ENCODE measurements around the gene STOX2.
A peak's percentile ranks its signal among the peaks of the same experiment; 100 is the strongest.

The STOX2 gene

DNA sequence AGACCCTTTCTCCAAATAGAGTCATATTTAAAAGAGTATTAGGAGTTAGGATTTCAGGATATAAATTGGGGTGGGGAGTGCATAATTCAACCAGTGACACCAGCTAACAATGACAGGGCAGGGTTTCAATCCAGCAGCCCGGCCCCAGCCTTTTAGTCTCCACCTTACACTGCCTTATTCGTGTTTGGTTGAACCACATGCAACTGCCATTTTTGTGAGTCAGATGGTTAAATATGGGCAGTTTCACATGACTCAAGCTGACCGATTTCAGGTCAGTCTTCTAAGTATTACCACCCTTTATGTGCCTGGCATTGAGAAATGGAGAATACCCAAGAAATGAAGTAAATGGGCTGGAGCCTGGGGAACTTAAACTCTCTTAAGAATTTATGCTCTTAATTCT lies 102.8 kb downstream of the STOX2 start:
- DNase-seq, result peak in 1 of 42 donors; percentile 41
- intact Hi-C loops (cut with DNase I), result no loop called here

DNA sequence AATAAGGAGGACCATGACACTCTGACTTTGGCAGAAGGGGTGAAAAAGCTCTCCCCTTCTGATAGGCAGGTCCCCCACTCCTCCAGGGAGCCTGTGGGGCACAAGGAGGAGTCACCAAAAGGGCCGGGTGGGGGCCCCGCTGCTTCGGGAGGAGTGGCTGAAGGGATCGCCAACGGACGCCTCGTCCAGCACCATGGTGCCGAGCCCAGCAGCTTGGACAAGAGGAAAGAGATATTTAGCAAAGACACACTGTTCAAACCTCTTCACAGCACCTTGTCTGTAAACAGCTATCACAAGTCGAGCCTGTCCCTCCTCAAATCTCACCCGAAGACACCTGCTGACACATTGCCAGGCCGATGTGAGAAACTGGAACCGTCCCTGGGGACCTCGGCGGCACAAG lies 105.6 kb downstream of the STOX2 start:
- DNase-seq, result no peak
- intact Hi-C loops (cut with DNase I), result no loop called here

DNA sequence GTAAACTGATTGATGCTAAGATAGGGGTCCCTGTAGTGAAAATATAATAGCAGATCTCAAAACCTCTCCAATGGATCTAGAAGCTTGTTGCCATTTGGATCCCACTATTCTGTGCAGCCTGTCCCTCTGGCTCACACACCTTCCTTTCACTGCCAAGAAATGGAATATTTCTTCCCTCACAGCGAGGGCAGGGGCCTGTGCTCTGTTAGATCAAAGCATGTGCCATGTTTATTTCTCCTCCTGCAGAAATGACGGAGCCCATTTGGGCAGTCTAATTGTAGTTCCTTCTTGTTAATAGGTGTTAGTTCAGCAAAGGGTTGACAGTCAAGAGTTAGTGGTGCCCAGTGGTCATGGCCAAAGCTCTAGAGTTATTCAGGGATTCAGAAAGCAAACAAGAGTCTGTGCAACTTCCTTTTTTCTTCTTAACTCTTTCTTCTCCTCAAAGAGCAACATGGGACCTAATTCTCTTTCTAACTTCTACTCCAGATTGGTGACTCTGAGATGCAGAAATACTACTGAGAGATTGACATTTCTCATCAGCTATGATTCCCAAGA lies 106.8 kb downstream of the STOX2 start:
- intact Hi-C loops (cut with DNase I), result no loop called here
- DNase-seq, result no peak

DNA sequence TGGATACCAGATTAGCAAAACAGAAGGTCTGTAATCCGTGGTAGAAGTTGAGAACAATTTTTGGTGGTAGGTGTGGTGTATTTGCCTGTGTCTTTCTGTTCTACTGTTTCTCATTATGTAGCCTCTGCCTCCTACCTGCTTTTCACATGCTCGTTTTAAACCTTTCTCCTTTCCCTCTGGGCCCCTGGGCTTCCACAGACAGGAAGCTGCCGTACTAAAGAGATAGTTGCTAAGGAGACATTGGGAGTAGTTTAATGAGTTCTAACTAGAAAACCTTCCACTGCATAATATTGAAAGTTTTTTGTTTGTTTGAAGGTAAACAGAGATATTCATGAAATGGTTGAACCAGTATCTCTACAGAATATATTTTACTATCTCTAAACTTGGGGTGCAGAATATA lies 107.8 kb downstream of the STOX2 start:
- intact Hi-C loops (cut with DNase I), result no loop called here
- DNase-seq, result no peak

DNA sequence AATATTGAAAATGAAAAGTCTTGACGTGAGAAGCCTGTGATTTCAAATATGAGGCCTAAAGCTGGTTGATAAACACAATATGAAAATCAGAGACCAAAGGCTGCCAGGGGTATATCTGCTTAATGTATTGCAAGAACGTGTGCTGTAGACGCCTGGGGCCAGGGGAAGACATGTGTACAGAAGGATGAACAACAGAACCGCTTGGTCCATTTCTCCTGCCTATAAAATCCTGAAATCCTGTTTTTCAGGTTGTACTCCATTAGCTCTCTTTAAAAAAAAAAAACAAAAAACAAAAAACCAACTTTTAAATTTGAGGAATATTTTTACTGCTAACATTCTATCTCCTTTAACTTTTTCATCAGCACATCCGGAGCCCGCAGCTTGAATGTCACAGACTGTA lies 109.2 kb downstream of the STOX2 start:
- intact Hi-C loops (cut with DNase I), result no loop called here
- DNase-seq, result no peak

DNA sequence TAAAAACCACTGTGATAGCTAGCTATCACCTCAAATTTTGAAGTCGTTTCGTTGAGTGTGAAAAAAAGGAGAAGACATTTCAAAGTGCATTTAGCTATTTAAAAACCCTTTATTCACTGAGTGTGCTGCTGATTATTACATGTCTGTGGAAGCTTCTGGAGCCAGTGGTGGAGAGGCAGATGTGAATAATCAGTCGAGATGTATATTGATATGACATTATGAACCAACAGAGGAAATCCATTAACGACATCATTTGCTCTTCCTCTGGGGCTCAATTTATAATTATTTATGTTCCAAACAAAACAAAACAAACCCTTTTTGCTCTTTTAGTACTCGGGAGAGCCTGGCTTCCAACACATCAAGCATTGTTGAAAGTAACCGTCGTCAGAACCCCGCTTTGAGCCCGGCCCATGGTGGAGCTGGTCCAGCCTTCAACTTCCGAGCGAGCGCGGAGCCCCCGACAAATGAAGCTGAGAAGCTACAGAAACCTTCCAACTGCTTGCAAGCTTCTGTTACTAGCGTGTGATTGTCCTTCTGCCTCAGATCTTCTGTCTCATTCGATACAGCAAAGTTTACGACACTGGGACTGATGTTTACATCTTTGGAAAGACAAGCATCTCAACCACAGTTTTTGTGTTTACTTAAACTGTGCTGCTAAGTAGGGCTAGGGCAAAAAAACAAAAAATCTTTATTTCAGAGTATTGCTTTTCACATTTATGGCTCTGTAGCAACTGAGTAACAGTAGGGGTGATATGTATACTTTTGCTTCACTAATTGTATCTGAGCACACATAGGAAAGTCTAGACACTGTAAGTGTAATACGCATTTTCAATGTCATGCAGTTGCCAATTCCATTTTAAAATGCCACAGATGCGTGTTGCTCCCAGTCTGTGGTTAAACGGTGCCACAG lies 111.9 kb downstream of the STOX2 start:
- DNase-seq, result peak in 25 of 42 donors; percentile 11 to 72 (median 32)

DNA sequence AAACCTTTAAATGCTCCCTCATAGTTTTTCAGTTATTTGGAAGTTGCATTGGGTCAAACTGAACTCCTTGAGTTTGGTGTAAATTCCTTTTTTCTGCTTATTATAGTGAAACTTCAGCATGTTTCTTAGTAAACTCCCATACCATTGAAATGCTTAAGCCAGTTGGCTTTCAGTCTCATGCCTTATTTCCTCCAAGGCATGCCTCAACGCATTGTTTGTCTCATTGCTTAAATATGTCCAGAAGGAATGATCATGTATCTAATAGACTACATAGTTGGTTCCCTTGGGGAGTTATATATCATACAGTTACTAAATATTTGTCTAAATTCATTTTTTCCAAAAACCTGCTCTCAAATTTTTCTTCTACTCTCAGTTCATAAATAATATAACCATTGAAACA lies 114.0 kb downstream of the STOX2 start:
- DNase-seq, result no peak
- intact Hi-C loops (cut with DNase I), result no loop called here

More for the DNA sequence above, 111.9 kb downstream of the STOX2 start:
- intact Hi-C loops (cut with DNase I), result no loop called here

DNA sequence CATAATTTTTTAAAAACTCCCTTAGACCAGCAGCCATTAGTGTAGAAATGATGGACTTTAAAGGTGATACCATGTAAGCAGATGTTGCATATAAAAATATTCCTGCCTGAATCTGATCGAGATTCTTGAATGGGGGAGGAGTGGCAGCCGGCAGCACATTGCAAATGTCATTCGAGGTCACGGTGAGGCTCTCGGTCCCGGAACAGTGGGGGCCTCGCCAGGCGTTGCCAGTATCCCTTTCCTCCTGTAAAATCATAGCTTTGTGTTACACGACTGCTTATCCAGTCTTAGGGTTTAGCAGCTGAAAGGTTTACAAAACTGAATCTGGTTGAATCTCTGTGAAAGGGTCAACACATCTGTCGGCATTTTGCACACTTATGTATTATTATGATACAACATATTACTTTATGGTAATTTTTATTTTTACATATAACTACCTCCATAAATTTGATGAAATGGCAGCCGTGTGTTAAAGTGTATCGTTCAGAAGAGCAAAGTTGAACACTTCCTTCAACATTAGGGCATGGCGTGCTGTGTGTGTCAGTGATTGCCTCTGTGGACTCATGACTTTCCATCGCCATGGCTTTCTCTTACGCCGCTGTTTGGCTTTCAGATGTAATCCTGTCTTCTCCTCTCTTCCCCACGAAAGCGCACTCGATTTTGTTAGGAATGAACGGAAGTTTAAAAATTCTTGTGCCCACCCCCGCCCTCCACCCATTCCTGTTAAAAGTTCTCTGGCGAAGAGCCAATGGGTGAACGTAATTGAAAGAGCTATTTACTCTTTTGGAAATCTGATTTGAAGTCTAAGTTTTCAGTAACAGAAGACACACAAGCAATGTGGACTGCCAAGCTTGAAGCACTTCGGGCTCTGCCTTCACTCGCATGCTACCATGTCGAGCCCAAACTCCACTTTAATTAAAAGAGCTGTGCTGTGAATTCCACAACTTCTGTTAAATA lies 114.8 kb downstream of the STOX2 start:
- intact Hi-C loops (cut with DNase I), result no loop called here
- peak in 1 of 42 donors; percentile 12 for DNase-seq

DNA sequence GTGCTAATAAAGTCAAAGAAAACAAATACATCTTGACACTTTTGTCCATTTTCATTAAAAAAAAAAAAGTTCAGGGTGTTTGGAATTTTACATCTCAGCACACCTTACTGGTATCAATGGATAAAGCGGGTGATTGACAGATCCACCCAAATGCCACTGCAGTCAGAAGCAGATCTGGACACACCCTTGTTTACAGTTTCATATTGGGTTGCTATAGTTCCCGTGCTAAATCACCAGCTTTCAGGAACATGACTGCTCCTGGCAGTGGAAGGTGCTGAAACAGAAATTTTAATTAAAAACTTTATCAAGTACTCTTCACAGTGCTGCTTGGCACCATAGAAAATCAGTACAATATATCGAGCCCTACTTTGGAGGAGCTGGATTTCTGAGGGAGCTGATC lies 116.3 kb downstream of the STOX2 start:
- intact Hi-C loops (cut with DNase I), result no loop called here

DNA sequence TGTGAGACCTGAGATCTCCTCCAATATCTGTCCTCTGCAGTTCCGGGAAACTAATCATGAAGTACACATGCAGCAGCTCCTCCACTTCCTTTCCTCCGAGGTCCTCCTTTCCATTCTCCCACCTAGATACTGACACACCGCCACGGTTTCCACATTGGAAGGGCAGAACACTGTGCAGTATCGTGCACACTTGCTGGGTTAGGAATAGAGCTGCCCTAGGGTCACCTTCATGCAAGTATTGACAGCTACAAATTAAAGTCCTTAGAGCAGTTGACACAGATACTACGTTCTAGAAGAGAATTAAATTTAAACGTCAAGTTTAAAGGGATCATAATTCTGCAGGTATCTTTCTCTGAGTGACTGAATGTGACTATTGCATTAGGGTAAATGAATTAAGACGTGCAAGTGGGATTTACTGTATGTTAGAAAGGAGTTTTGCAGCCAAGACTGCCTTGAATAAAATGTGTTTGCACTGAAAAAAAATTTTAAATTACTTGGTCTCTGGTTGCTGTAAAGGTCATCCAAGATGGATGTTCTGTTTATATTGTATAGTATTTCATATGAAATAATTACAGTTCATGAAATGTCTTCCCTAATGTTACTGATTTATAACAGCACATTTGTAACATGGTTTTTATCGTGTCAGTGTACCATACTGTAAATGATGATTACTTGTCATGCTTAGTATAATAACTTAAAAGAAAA lies 117.7 kb downstream of the STOX2 start:
- no peak for DNase-seq
- intact Hi-C loops (cut with DNase I), result no loop called here

More for the DNA sequence above, 116.3 kb downstream of the STOX2 start:
- no peak for DNase-seq

DNA sequence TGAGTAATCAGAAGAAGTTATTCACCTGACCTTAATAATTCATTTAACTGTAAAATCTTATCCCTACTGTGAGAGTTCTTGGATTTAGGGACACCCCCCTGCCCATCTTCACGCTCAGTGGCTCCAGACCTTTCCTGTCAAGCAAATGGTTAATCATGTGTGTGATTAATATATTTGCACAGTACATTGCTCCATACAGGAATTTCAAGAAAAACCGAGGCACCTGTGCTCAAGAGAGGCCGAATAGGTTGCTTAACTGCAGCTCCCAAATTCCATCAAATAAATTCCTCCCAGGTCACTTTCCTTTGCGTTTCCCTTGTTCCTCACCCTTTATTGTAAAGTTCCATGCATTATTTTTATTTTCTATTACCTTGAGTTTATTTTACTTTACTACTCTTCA lies 119.5 kb downstream of the STOX2 start:
- DNase-seq, result no peak
- intact Hi-C loops (cut with DNase I), result no loop called here

DNA sequence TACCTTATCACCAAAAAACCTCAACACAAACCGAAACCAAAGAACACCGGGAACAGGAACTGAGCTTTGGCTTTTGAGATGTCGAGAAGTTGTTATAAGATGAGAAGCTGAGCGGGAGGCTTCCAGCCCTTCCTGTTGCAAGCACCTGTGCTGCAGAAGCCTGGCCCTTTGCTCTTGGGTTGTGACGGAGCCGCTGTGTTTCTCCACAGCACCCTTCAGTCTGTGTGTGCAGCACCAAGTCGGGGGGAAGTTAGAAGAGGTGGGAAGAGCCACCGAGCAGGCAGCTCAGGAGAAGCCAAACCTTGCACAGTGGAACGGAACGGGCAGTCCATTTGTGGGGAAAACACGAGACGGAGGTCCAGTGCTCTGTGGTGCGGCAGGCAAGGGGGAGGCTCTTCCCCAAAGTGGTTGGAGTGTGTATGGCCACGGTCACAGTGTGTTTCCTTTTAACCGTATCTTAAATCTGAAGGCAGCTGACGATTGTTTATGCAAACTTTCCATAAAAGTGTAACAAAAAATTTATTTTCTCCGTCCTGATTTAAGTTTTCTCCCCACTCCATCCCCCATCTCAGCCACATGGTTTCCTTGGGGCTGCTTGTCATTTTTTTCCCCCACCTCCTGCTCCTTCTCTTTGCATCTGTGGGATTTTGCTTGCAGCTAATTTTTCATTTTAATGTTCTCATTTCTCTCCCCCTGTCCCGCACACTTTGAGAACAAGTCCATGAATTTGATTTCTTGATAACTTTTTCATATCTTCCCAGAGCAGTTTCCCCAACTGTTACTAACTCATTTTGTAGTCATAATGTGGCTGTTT lies 123.7 kb downstream of the STOX2 start:
- intact Hi-C loops (cut with DNase I), result no loop called here
- DNase-seq, result no peak

DNA sequence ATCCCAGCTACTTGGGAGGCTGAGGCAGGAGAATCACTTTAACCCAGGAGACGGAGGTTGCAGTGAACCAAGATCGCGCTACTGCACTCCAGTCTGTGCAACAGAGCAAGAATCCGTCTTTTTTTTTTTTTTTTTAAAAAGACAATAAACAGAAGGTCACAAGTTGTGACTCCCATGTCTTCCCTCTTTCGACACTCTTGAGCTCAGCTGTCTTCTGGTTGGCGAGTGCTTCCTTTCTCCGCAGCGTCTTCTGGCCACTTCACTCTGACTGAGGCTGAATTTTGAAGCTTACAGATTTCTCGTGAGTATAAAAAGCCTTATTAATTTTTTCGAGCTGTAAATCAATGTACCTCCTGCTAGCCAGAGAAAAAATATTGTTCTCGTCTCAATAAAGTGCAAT lies 124.9 kb downstream of the STOX2 start:
- DNase-seq, result no peak

DNA sequence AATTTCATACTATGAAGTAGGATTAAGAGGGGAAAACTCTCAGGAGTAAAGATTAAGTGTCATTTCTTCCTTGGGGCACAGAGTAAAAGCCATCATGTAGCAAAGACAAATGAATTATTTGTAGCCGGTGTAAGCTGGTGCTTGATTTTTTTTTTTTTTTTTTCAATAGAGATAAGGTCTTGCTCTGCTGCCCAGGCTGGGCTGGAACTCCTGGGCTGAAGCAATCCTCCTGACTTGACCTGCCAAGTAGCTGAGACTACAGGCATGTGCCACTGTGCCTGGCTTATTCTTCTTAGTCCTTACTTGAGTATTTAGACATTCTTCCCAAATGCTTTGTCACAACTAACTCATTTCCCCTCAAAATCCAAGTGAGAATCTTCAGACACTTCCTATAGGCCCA lies 125.7 kb downstream of the STOX2 start:
- intact Hi-C loops (cut with DNase I), result no loop called here
- DNase-seq, result no peak

More for the DNA sequence above, 124.9 kb downstream of the STOX2 start:
- intact Hi-C loops (cut with DNase I), result no loop called here

DNA sequence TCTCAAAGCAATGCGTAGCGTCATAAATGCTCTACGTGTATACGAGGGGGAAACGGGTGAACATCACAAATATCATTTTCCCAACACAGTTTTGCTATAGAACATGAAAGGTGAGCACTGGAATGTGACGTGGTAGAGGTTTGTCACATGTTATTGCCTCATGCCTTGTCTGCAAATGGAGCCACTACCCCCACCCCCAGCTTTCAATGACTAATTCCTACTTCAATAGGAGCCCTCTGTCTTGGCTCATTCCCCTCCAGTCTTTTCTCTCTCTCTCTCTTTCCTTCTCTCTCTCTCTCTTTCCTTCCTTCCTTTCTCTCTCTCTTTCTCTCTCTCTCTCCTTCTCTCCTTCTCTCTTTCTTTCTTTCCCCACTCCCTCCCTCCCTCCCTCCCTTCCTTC lies 127.0 kb downstream of the STOX2 start:
- intact Hi-C loops (cut with DNase I), result no loop called here
- DNase-seq, result no peak

DNA sequence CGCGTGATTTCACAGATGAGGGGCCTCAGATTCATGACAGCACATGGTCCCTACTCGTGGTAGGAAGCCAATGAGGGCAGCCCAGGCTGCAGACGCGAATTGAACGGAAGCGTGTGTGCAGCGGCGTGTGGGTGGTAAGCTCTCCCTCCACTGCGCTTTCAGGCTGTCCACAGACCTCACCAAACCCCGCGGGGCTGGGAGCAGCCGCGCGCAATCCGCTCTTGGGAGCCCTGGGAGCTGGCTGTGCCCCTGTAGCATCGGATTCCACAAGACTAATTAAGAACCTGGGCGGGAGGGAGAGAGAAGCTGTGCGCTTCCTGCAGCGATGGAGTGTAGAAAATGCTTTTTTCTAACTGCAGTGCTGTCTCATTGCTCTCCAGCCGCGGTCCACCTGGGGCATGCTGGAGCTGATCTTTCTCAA lies 134.9 kb downstream of the STOX2 start:
- DNase-seq, result peak in 2 of 42 donors; percentile 5 to 11
- intact Hi-C loops (cut with DNase I), result no loop called here

DNA sequence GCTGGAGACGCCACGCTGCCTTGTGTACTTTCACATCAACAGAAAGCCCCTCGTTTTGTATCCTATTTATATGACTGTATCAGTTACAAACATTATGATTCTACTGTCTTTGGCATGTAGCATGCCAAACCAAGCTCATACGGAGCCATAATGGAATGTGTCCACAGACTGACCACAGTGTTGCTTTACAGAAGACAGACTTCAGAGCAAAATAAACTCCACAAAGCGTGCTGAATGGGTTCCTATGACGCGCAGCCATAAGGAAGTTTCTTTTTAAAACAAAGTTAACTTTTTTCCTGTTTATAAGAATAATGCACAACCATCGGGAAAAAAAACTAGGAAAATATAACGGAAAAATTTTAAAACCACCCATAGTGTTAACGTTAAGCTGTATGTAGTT lies 136.0 kb downstream of the STOX2 start:
- DNase-seq, result no peak
- intact Hi-C loops (cut with DNase I), result no loop called here

DNA sequence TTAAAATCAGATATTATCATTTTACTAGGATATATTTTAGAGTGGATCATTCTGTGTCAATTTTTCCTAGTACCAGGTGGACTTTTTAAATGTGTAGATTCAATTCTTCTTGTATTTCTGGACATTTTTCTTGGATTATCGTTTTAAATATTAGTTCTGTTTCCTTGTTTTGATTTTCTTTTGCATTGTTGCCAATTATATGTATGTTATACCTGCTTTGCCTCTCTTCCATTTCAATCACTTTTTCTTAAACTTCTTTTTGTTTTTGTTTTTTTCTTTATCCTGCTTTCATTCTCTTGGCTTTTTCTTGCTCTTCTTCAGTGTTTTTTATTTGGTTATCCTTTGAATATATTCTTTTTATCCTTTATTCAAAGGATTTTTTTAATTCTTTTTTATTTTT lies 141.0 kb downstream of the STOX2 start:
- no peak for DNase-seq
- intact Hi-C loops (cut with DNase I), result no loop called here

Data from head of caudate nucleus (tissue), 42 donors.